Epithelial cell of proximal tubule (primary cell): ENCODE results near the gene CARNS1. TPM values are rescaled to one million over a fixed set of nuclear protein-coding genes. Genes with fewer than 3 reads are reported as not detected.

Experiments used
- DNase-seq: peaks from one replicate; pipeline ENCODE4 v3.0.0-alpha.2; 2011; ENCODE audit warnings: low read depth
- H3K4me3 ChIP-seq: 2 replicates; pipeline ENCODE4 v1.5.1; 2011; ENCODE audit warnings: low read depth, mild to moderate bottlenecking, low read length
- total RNA-seq: library from RNA; depleted of rRNA; stranded (reverse); fragments of >200 nt; gene quantifications from 2 replicates; pipeline ENCODE4 v1.2.3, GENCODE V29; 2015
- TF ChIP-seq, protein P1 (sequence below): conservative IDR thresholded peaks from 2 replicates; pipeline ENCODE4 v1.5.1; 2012; ENCODE audit warnings: low read depth, mild to moderate bottlenecking, low read length

CARNS1 gene
- total RNA-seq, 1 donor from 2014 or later, result 0.23 TPM

GRCh38 chr11:67466962-67467771 lies 51.7 kb downstream of the CARNS1 start:
- DNase-seq, result no peak
- peak overlapping the region; percentile 84 for H3K4me3 ChIP-seq
- TF ChIP-seq, protein P1, sequence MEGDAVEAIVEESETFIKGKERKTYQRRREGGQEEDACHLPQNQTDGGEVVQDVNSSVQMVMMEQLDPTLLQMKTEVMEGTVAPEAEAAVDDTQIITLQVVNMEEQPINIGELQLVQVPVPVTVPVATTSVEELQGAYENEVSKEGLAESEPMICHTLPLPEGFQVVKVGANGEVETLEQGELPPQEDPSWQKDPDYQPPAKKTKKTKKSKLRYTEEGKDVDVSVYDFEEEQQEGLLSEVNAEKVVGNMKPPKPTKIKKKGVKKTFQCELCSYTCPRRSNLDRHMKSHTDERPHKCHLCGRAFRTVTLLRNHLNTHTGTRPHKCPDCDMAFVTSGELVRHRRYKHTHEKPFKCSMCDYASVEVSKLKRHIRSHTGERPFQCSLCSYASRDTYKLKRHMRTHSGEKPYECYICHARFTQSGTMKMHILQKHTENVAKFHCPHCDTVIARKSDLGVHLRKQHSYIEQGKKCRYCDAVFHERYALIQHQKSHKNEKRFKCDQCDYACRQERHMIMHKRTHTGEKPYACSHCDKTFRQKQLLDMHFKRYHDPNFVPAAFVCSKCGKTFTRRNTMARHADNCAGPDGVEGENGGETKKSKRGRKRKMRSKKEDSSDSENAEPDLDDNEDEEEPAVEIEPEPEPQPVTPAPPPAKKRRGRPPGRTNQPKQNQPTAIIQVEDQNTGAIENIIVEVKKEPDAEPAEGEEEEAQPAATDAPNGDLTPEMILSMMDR, result no peak

DNA sequence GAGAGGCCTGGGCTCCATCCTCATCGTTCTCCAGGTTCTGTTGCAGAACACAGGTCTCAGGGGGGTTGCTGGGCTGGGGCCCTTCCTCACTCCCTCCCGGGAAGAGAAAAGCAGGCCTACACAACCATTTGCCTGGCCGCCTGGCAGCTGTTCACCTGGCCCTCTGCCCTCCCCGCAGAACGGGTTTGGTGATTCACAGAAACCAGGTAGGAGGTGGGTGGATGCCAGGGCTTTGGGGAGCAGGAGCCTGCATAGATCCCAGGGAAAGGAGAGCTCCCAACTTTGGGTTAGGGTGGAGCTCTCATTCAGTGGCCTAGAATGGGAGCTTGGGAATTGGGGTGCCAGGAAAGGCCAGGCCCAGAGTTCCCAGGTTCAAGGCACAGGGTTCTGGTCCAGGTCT lies 52.6 kb downstream of the CARNS1 start:
- TF ChIP-seq, protein P1, result no peak
- H3K4me3 ChIP-seq, result peak overlapping the region; percentile 84
- no peak for DNase-seq

GRCh38 chr11:67468456-67468758 lies 52.9 kb downstream of the CARNS1 start:
- peak overlapping the region; percentile 84 for H3K4me3 ChIP-seq
- no peak for DNase-seq
- TF ChIP-seq, protein P1, result no peak

DNA sequence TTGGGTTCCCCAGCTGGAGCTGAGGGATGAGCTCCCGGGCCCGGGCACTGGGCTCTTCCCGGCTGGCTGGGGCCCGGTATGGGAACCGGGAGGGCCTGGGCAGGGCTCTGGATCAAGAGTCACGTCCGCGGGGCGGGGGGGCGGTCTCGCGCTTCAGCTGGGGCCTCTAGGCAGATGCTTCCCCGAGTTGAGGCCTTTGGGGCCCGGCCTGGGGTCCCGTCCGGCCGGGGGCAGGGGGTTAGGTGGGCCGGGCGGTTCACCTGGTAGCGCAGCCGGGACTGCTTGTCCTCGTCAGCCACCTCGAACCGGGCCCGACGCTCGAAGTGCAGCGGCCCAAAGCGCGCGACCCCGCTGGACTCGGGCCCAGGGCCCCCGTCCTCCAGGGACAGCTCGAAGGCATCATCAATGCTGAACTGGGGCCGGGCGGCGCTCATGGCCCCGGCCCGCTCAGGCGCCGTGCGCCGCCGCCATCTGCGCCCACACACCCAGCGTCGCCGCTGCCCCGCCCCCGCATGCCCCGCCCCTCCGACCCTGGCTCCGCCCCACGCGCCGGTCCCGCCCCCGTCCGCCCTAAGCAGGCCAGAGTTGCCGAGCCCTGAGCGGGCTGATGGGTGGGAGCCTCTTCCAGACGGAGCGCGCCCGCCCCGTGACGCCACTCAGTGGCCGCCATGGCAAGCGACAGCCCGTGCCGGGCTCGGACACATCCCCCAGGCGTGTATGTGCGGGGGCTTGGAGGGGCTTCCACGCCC lies 53.5 kb downstream of the CARNS1 start, which contains the start of gene TMEM134:
Gene TMEM134, minus strand, starts transcription at position 493 of the 749 bp plus-strand sequence. Its CDS starts 59 bp downstream, at position 434.
- TF ChIP-seq, protein P1, result peak; percentile 35
- no peak for DNase-seq
- peak within 1 kb of the TSS; percentile 84 for H3K4me3 ChIP-seq

- DNase-seq, result no peak
- peak overlapping the region; percentile 84 for H3K4me3 ChIP-seq
- TF ChIP-seq, protein P1, result no peak
Observed at GRCh38 chr11:67469508-67469811, 54.0 kb downstream of the CARNS1 start.

DNA sequence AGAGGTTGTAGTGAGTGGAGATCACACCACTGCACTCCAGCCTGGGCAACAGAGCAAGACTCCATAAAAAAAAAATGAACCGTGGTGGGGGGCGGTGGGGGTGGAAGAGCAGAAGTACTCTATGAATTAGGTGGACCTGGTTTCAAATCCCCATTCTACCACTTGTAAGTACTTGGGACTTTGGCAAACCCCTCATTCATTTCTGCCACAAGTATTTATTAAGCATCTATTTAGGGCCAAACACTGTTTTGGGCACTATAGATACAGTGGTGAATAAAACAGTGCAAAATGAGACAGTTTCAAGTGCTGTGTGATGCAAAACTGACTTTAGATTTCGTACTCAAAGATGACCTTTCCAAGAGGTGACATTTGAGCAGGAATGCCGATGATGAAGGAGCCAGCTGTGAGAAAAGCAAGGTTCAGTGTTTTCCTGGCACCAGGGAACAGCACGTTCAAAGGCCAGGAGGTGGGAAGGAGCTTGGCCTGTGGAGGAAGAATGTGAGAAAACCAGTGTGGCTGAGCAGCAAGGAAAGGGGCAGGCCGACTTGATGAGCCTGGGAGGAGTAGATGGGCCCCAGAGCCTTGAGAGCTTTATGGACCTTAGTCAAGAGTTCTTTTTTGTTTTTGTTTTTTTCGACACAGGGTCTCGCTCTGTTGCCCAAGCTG lies 55.0 kb downstream of the CARNS1 start:
- H3K4me3 ChIP-seq, result no peak overlapping the region
- DNase-seq, result no peak
- TF ChIP-seq, protein P1, result no peak
